Measurements from ENCODE around the gene PNKD. TPM values are rescaled to one million over a fixed set of nuclear protein-coding genes. Genes with fewer than 3 reads are reported as not detected.

PNKD gene
- total and polyA plus RNA-seq, 2 of the 8 experiments (the other 6 are each of a cell fraction or from before 2014, with no cell fraction given): 43.9 to 65.4 TPM

- TF ChIP-seq SP1 (IDR thresholded peaks at IDR 0.05; ENCODE audit: low read depth, low read length): no peak
- TF ChIP-seq SAP30 (IDR thresholded peaks at IDR 0.05; ENCODE audit: insufficient read depth, insufficient replicate concordance, low read length): no peak
- TF ChIP-seq NRF1 (IDR thresholded peaks at IDR 0.05; ENCODE audit: low read depth, low read length): no peak
Measured at GRCh38 chr2:218384975-218385374, 114.7 kb downstream of the PNKD start (continued).
